OCI-LY1 (cell line): ENCODE data around the gene AHSG.

Experiments used
- CTCF ChIP-seq: fragments of 200-600 bp; sonication (generic), shearing (Covaris generic); IDR thresholded peaks from 2 replicates; pipeline ENCODE4 v1.5.1; 2017; ENCODE audit warnings: mild to moderate bottlenecking, antibody characterized with exemption, low read length, moderate library complexity, mixed read lengths
- EZH2 ChIP-seq: fragments of 200-600 bp; sonication (generic), shearing (Covaris generic); IDR thresholded peaks from 2 replicates; pipeline ENCODE4 v1.8.0; 2017; ENCODE audit warnings: borderline replicate concordance, mixed run types, mild to moderate bottlenecking, antibody characterized with exemption, low read length, moderate library complexity, mixed read lengths

- TF ChIP-seq CTCF (peak; percentile 78), EZH2 (no peak)
Measured at GRCh38 chr3:186589121-186589520, 23.7 kb upstream of the AHSG start.
